HFFc6 (cell line): ENCODE measurements around the gene PDE4B. TPM values are rescaled to one million over a fixed set of nuclear protein-coding genes. Genes with fewer than 3 reads are reported as not detected.

ENCODE experiments used
- DNase-seq: peaks from one replicate; pipeline ENCODE4 v3.0.0-alpha.2; 2018
- H3K27ac Mint-ChIP-seq: 2 replicates; pipeline ENCODE4 v1.8.0; 2020; ENCODE audit warnings: mild to moderate bottlenecking, mixed read lengths
- H3K27me3 Mint-ChIP-seq: 2 replicates; pipeline ENCODE4 v1.8.0; 2021; ENCODE audit warnings: mild to moderate bottlenecking, moderate library complexity, mixed read lengths; ENCODE audit not compliant: insufficient read depth
- H3K36me3 Mint-ChIP-seq: 2 replicates; pipeline ENCODE4 v1.8.0; 2021; ENCODE audit warnings: low read depth, mixed read lengths
- H3K4me1 Mint-ChIP-seq: 2 replicates; pipeline ENCODE4 v1.8.0; 2020; ENCODE audit warnings: low read depth, mixed read lengths
- H3K4me3 Mint-ChIP-seq: 2 replicates; pipeline ENCODE4 v1.8.0; 2020; ENCODE audit warnings: mild to moderate bottlenecking, moderate library complexity, mixed read lengths
- H3K9me3 Mint-ChIP-seq: 2 replicates; pipeline ENCODE4 v1.8.0; 2020; ENCODE audit warnings: mild to moderate bottlenecking, mixed read lengths
- CTCF ChIP-seq: fragments of 200-600 bp; sonication (generic); IDR thresholded peaks from 2 replicates; pipeline ENCODE4 v1.5.0; 2021; ENCODE audit warnings: antibody characterized with exemption, mild to moderate bottlenecking
- total RNA-seq, 6 experiments: library from RNA; stranded (reverse); fragmentation: NEBNext Ultra II Directional; extraction: Animal tissue kit (Norgen Biotek cat#: 25700); gene quantifications; 2 replicates in 1 of 6; 3 replicates in 5 of 6; pipeline ENCODE4 v1.2.3, GENCODE V29; 2021

The PDE4B gene
- total RNA-seq, 6 experiments from 2014 or later = 34.9 to 57.6 (median 42.8) TPM

DNA sequence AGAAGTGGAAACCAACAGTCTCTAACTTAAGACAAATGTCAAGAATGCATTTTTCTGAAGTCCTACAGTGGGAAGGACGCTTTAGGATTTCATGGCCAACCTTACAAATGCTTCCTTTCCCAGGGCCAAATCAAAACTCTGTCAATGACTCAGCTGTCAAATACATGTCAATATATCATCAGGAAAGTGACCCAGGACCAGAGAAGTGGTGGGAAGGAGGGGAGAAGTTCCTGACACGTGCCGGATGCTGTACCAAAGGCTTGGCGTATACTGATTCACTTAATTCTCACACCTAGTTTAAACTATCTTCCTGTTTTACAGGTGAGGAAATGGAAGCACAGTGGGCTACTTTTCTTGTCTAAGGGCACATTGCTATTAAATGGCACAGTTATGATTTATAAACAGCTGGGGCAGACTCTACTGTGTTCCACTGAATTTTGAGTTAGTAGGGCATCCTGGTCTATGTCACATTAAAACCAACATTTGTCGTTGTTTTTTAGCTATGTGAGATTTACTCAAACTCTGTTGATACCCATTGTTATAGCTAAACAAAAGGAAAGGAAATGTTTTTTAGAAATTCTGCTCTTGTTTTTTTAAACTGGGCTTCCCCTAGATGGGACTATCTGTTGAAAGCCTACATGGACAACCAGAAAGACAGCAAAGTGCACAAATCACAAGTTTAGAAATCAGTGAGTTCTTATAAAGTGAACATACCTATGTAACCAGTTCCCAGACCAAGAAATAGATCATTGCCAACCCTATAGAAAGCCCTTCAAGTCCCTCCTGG, 533.1 kb downstream of the PDE4B start:
- H3K27me3 Mint-ChIP-seq = no peaks in the 10 kb centered on the region; the same call in 1 of the 2 replicates
- no peaks in the 10 kb centered on the region; the same call in 1 of the 2 replicates for H3K9me3 Mint-ChIP-seq
- H3K27ac Mint-ChIP-seq = no peak overlapping the region
- peaks cover 10% of the 10 kb centered on the region for H3K36me3 Mint-ChIP-seq
- no peak for TF ChIP-seq CTCF
- H3K4me3 Mint-ChIP-seq = no peak overlapping the region
- peaks cover 53% of the 10 kb centered on the region for H3K4me1 Mint-ChIP-seq
- no peak for DNase-seq

- no peak for DNase-seq
Measured at GRCh38 chr1:66326867-66327266, 534.2 kb downstream of the PDE4B start.

DNA sequence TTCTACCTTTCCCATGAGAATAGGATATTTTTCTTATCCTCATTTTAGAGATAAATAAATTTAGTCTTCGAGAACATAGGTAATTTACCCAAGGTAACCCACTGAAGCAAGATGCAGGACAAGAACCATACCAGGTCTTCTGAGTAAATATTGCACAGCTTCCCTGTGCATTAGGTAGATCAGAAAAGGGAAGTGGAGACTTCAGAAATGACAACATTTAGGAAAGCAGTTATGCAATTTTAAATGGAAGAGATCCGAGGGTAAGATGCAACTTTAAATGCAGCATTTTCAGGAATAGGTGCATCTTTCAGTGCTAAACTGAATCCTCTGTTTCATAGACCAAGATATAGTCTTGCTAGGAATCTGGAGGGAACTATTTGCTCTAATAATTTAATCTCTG, 534.9 kb downstream of the PDE4B start:
- no peak overlapping the region for H3K27ac Mint-ChIP-seq
- TF ChIP-seq CTCF = no peak
- peaks cover 55% of the 10 kb centered on the region for H3K4me1 Mint-ChIP-seq
- H3K4me3 Mint-ChIP-seq = no peak overlapping the region
- peaks cover 5% of the 10 kb centered on the region for H3K36me3 Mint-ChIP-seq
- no peaks in the 10 kb centered on the region for H3K9me3 Mint-ChIP-seq
- DNase-seq = no peak
- peaks cover 3% of the 10 kb centered on the region for H3K27me3 Mint-ChIP-seq

More at GRCh38 chr1:66326867-66327266, 534.2 kb downstream of the PDE4B start:
- H3K9me3 Mint-ChIP-seq = no peaks in the 10 kb centered on the region
- H3K27ac Mint-ChIP-seq = no peak overlapping the region
- no peak overlapping the region for H3K4me3 Mint-ChIP-seq
- peaks cover 3% of the 10 kb centered on the region; the same call in 1 of the 2 replicates for H3K36me3 Mint-ChIP-seq
- no peaks in the 10 kb centered on the region; the same call in 1 of the 2 replicates for H3K27me3 Mint-ChIP-seq
- peaks cover 61% of the 10 kb centered on the region for H3K4me1 Mint-ChIP-seq
- TF ChIP-seq CTCF = no peak

GRCh38 chr1:66328896-66329295, 536.2 kb downstream of the PDE4B start:
- H3K36me3 Mint-ChIP-seq = peaks cover 18% of the 10 kb centered on the region

DNA sequence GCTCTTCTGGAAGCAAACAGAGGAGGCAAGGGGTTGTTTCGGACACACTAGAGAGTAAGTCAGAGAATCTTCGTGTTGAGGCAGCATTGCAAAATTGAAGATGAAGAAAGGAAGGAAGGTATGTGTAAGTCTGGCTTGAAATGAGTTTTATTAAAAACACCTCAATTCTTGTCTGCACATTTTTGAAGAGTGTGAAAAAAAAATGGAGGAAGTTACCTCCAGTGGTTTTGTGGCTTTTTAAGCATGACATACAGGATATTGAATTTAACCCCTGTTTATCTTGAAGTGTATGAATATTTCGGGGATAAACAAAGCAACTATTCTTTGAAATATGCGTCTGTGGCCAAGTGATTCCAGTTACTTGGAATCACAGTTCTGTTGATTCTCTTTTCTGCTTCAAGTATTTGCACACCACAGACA, 538.0 kb downstream of the PDE4B start:
- DNase-seq = no peak
- H3K4me3 Mint-ChIP-seq = peak overlapping the region; percentile 36
- H3K27me3 Mint-ChIP-seq = peaks cover 6% of the 10 kb centered on the region
- H3K4me1 Mint-ChIP-seq = peaks cover 43% of the 10 kb centered on the region
- peaks cover 37% of the 10 kb centered on the region for H3K36me3 Mint-ChIP-seq
- no peak for TF ChIP-seq CTCF
- H3K9me3 Mint-ChIP-seq = no peaks in the 10 kb centered on the region
- peak overlapping the region; percentile 96 for H3K27ac Mint-ChIP-seq

More at GRCh38 chr1:66328896-66329295, 536.2 kb downstream of the PDE4B start:
- Mint-ChIP-seq H3K4me1 (peaks cover 43% of the 10 kb centered on the region), H3K9me3 (no peaks in the 10 kb centered on the region), H3K27me3 (peaks cover 6% of the 10 kb centered on the region), H3K27ac (no peak overlapping the region), H3K4me3 (no peak overlapping the region)
- no peak for TF ChIP-seq CTCF
- DNase-seq = no peak
